SU-DHL-6 (cell line): ENCODE data around the gene HEY2.

Experiments used
- H2AFZ ChIP-seq: fragments of 200-600 bp; sonication (generic); 2 replicates; pipeline ENCODE4 v1.6.1; 2014; ENCODE audit warnings: low read depth, mild to moderate bottlenecking, moderate library complexity, mixed read lengths, antibody characterized with exemption, low read length; ENCODE audit not compliant: severe bottlenecking
- H3F3A ChIP-seq: fragments of 200-600 bp; shearing (Covaris generic); 2 replicates; pipeline ENCODE4 v1.6.0; 2016; ENCODE audit warnings: antibody characterized with exemption, mild to moderate bottlenecking; ENCODE audit not compliant: insufficient read depth
- H3K27ac ChIP-seq: fragments of 200-600 bp; sonication (generic); 2 replicates; pipeline ENCODE4 v1.5.1; 2016; ENCODE audit warnings: low read depth, mild to moderate bottlenecking, low read length, moderate library complexity, mixed read lengths
- H3K27me3 ChIP-seq: fragments of 200-600 bp; sonication (generic), shearing (Covaris generic); 2 replicates; pipeline ENCODE4 v1.6.0; 2014; ENCODE audit warnings: mild to moderate bottlenecking, low read length
- H3K36me3 ChIP-seq: fragments of 200-600 bp; sonication (generic); 2 replicates; pipeline ENCODE4 v1.6.1; 2014; ENCODE audit warnings: mild to moderate bottlenecking, low read length, mixed read lengths
- H3K4me2 ChIP-seq: fragments of 300-600, 200-600 bp; shearing (Covaris generic), sonication (generic); 2 replicates; pipeline ENCODE4 v1.6.0; 2014; ENCODE audit warnings: low read length, low read depth, mild to moderate bottlenecking; ENCODE audit not compliant: poor library complexity, severe bottlenecking
- H3K4me3 ChIP-seq: fragments of 200-600 bp; sonication (generic); 2 replicates; pipeline ENCODE4 v1.5.1; 2014; ENCODE audit warnings: antibody characterized with exemption, low read length, mild to moderate bottlenecking, mixed read lengths; ENCODE audit not compliant: insufficient read depth, poor library complexity, severe bottlenecking
- H3K79me2 ChIP-seq: fragments of 200-600 bp; sonication (generic); 2 replicates; pipeline ENCODE4 v1.6.1; 2014; ENCODE audit warnings: mild to moderate bottlenecking, low read length, moderate library complexity; ENCODE audit not compliant: insufficient read depth
- H3K9ac ChIP-seq: fragments of 200-600 bp; sonication (generic); 2 replicates; pipeline ENCODE4 v1.7.0; 2014; ENCODE audit warnings: mild to moderate bottlenecking, low read length
- H3K9me2 ChIP-seq: fragments of 200-600 bp; sonication (generic); replicated peaks from 2 replicates; pipeline ENCODE4 v1.6.1; 2014; ENCODE audit warnings: low read length; ENCODE audit not compliant: insufficient read depth
- H3K9me3 ChIP-seq: fragments of 200-600 bp; sonication (generic); 2 replicates; pipeline ENCODE4 v1.6.1; 2014; ENCODE audit warnings: low read length, mixed read lengths; ENCODE audit not compliant: insufficient read depth
- H4K20me1 ChIP-seq: fragments of 200-600 bp; sonication (generic); 2 replicates; pipeline ENCODE4 v1.6.1; 2014; ENCODE audit warnings: low read depth, mild to moderate bottlenecking, antibody characterized with exemption, low read length, moderate library complexity, mixed read lengths
- CTCF ChIP-seq: fragments of 200-600 bp; sonication (generic); IDR thresholded peaks from one replicate; pipeline ENCODE4 v1.5.1; 2017; ENCODE audit warnings: antibody characterized with exemption, mild to moderate bottlenecking, low read length, moderate library complexity; ENCODE audit not compliant: insufficient read depth, poor library complexity, severe bottlenecking
- EZH2phosphoT487 ChIP-seq: fragments of 200-600 bp; sonication (generic), shearing (Covaris generic); conservative IDR thresholded peaks from 2 replicates; pipeline ENCODE4 v1.6.1; 2018; ENCODE audit warnings: mild to moderate bottlenecking, antibody characterized with exemption, low read length, moderate library complexity, mixed read lengths

Gene HEY2

GRCh38 chr6:125746019-125746414 is 3.4 kb upstream of the HEY2 start:
- Histone ChIP-seq H3F3A (peaks cover 16% of the 10 kb centered on the region), H3K9ac (no peak overlapping the region), H4K20me1 (no peaks in the 10 kb centered on the region), H2AFZ (no peak overlapping the region), H3K9me3 (no peaks in the 10 kb centered on the region), H3K9me2 (no peaks in the 10 kb centered on the region), H3K27ac (no peak overlapping the region), H3K27me3 (no peaks in the 10 kb centered on the region), H3K79me2 (no peaks in the 10 kb centered on the region), H3K36me3 (no peaks in the 10 kb centered on the region), H3K4me2 (peak overlapping the region; percentile 93), H3K4me3 (no peak overlapping the region)
- TF ChIP-seq EZH2phosphoT487 (no peak), CTCF (no peak)

GRCh38 chr6:125746731-125747588 is 2.5 kb upstream of the HEY2 start:
- Histone ChIP-seq H3K79me2 (no peaks in the 10 kb centered on the region), H3K9ac (peak overlapping the region; percentile 63), H3F3A (peaks cover 22% of the 10 kb centered on the region), H4K20me1 (no peaks in the 10 kb centered on the region), H2AFZ (peak overlapping the region; percentile 81), H3K36me3 (no peaks in the 10 kb centered on the region), H3K27me3 (no peaks in the 10 kb centered on the region), H3K4me3 (peak overlapping the region; percentile 70), H3K27ac (peak overlapping the region; percentile 31), H3K4me2 (peak overlapping the region; percentile 93), H3K9me3 (no peaks in the 10 kb centered on the region), H3K9me2 (no peaks in the 10 kb centered on the region)
- TF ChIP-seq CTCF (no peak), EZH2phosphoT487 (no peak)

GRCh38 chr6:125747589-125748405 is 1.6 kb upstream of the HEY2 start:
- H3F3A ChIP-seq, result peaks cover 22% of the 10 kb centered on the region
- TF ChIP-seq EZH2phosphoT487, result 0 out of 2 replicates have a peak, but pooled peaks have one; percentile 21
- no peak for TF ChIP-seq CTCF
- H2AFZ ChIP-seq, result peak overlapping the region; percentile 81
- no peaks in the 10 kb centered on the region for H3K9me3 ChIP-seq
- H3K36me3 ChIP-seq, result no peaks in the 10 kb centered on the region
- peak overlapping the region; percentile 31 for H3K27ac ChIP-seq
- H3K79me2 ChIP-seq, result no peaks in the 10 kb centered on the region
- H3K4me3 ChIP-seq, result peak overlapping the region; percentile 70
- no peaks in the 10 kb centered on the region for H3K27me3 ChIP-seq
- H3K4me2 ChIP-seq, result peak overlapping the region; percentile 93
- H4K20me1 ChIP-seq, result no peaks in the 10 kb centered on the region
- H3K9me2 ChIP-seq, result no peaks in the 10 kb centered on the region
- H3K9ac ChIP-seq, result peak overlapping the region; percentile 63
